GM12875 (cell line): ENCODE measurements around the gene SORCS2.

Experiments used
- H3K4me3 ChIP-seq: one replicate; pipeline ENCODE4 v1.5.1; 2011; ENCODE audit warnings: low read depth, low read length, control low read depth
- TF ChIP-seq, protein P1 (sequence below): IDR thresholded peaks from 2 replicates; pipeline ENCODE4 v1.5.1; 2011; ENCODE audit warnings: low read depth, mild to moderate bottlenecking, control low read depth, inconsistent platforms, low read length, moderate library complexity, borderline replicate concordance; ENCODE audit not compliant: insufficient read depth

Gene SORCS2

DNA sequence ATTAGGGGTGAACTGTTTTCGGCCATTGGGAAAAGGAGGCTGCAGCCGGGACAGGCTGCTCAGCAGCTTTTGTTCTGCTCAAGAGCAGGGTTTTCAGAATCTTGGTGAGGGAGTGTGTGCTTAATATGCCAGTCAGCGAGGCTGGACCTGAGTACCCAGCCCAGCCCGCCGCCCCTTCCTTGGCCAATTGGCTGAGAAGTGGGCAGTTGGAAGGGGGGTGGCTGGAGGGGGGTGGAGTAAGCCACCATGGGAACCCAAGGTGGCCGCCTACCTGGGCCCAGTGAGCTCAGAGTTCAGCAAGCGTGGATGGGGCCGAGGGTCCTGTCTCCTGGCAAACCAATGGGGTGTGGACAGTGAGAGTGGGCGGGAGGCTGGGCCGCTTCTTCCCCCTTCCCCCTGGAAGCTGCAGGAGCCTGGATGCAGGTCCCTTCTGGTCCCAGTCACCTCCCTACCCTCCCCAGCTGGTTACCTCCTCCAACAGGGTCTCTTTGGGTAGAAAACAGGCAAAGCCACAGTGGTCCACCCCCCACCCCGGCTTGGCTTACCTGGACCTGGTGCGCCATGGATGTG lies 52.5 kb downstream of the SORCS2 start:
- H3K4me3 ChIP-seq = no peak overlapping the region
- TF ChIP-seq, protein P1, sequence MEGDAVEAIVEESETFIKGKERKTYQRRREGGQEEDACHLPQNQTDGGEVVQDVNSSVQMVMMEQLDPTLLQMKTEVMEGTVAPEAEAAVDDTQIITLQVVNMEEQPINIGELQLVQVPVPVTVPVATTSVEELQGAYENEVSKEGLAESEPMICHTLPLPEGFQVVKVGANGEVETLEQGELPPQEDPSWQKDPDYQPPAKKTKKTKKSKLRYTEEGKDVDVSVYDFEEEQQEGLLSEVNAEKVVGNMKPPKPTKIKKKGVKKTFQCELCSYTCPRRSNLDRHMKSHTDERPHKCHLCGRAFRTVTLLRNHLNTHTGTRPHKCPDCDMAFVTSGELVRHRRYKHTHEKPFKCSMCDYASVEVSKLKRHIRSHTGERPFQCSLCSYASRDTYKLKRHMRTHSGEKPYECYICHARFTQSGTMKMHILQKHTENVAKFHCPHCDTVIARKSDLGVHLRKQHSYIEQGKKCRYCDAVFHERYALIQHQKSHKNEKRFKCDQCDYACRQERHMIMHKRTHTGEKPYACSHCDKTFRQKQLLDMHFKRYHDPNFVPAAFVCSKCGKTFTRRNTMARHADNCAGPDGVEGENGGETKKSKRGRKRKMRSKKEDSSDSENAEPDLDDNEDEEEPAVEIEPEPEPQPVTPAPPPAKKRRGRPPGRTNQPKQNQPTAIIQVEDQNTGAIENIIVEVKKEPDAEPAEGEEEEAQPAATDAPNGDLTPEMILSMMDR = no peak

DNA sequence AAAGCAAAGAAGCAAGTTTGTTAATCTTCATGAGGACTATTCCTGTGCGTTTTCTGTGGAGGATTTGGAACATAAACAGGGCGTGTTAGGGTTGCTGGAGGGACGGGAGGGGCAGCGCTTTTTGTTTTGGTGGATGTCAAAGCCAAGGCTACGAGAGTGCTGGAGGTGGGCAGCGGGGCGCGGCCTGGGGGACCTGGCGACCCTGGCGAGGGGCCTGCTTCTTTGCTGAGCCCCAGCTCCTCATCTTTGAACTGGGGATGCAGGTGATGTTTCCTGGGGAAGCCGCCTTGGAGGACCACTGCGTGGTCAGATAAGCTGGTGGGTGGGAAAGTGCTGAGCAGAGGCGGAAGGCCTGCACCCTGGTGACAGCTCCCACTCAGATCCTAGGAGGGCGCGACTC lies 55.2 kb downstream of the SORCS2 start:
- TF ChIP-seq, protein P1 = no peak
- H3K4me3 ChIP-seq = no peak overlapping the region

DNA sequence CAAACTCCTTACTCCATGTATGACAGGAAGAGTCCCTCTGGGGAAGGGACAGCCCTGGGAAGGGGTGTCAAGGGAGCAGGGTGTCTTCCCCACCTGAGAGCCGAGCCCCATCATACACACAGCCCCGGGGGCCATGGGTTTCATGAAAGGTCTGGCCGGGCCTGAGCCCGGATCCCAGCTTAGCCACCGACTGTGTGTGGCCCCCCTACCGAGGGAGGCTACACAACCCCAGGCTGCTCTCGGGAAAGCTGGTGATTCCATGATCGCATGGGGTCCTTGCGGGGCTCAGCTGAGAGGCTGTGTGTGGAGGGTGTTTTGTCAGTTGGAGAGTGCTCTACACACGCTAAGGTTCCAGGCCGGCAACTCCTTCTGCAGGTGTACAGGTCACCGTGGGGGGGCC lies 55.6 kb downstream of the SORCS2 start:
- H3K4me3 ChIP-seq = no peak overlapping the region
- TF ChIP-seq, protein P1 = no peak

DNA sequence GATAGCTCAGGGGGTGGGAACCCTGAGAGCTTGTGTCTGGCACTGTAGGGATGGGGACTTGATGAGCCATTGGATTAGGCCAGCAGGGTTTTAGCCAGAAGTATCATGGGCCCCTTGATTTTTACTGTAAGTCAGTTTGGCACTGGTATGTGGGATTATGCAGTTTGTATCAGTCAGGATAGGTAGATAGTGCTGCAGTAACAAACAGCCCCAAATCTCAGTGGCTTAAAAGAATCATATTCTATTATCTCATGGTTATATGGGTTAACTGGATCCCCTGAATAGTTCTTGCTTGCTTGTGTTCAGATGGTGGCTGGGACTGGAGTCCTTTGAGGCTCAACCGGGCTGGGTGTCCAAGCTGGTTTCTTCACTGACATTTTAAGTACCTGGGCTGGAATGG lies 56.5 kb downstream of the SORCS2 start:
- TF ChIP-seq, protein P1 = no peak

DNA sequence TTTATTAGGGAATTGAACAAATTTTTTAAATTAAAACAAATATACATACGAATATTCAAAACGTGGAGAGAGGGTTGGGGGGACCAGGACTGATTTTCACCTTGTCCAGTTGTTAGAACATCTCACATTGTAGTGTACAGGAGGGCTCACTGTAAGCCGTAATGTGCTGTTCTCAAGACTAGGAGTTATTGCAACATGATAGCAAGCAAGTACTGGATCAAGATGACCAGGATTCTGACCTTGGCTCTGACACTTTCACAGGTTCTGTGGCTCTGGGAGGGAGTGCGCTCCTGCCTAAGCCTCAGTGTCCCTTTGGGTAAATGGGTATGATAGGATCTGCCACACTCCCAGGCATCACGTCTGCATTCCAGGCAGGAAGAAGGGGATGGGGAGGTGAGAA lies 59.0 kb downstream of the SORCS2 start:
- TF ChIP-seq, protein P1 = no peak
- H3K4me3 ChIP-seq = no peak overlapping the region

More for the DNA sequence above, 56.5 kb downstream of the SORCS2 start:
- no peak overlapping the region for H3K4me3 ChIP-seq

DNA sequence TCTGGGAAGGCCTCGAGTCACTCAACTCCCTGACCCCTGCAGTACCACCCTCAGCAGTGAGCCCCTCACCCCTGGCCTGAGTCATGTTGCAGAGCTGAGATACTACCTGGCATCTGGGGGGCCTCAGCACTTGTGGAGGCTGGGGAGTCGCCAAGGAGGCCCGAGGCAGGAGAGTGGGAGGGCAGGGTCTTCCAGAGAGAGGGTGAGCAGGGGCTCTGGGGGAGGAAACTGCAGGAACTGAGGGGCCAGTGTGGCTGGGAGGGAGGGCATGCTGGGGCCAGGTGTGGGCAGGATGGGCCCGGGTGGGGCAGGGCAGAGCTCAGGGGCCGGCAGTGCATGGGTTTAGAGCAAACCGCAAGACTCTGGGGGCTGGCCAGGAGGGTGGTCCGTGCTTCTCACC lies 59.7 kb downstream of the SORCS2 start:
- TF ChIP-seq, protein P1 = no peak
- H3K4me3 ChIP-seq = no peak overlapping the region

DNA sequence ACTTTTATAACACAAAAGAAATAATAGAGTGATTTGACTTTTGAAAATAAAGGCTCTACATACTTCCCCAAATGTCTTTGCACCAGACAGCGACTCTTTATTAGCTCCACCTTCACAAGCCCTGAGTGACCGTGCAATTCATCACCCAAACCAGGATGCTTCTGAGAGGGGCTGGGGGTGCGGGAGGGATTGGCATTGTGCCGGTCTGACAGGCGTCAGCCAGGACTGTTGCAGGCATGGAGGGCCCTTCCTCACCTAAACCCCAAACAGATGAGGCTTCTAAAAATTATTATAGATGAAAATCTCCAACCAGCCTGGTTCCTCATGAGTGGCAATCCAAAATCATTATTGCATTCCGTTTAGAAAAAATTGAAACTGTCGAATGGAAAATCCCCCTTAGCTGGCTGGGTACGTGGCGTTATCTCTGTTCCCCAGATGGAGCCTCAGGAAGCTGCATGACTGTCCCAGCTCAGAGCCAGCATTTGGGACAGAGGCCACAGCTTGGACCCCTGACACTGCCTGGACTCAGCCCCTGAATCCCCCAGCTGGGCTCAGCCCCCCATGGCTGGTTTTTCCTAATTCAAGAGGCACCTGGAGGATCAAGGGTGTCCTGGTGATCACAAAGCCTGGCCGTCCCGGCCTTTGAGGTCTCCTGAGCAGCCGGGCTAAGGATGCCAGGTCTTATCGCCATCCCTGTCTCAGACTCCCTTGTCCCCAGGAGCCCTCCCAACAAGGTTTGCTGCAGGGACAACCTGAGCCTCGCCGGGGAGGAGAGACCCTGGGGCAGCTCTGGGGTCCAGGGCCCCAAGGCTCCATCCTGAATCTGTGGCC lies 60.4 kb downstream of the SORCS2 start:
- TF ChIP-seq, protein P1 = no peak
- H3K4me3 ChIP-seq = no peak overlapping the region
